Gastroesophageal sphincter (tissue), 4 donors: ENCODE results near the gene H19. TPM values are rescaled to one million over a fixed set of nuclear protein-coding genes. Genes with fewer than 3 reads are reported as not detected.
A peak's percentile ranks its signal among the peaks of the same experiment; 100 is the strongest.

Experiments
- ATAC-seq: fragments of 150-250 bp; one replicate; pipeline ENCODE4 v1.9.1; 2016; ENCODE audit warnings: mild to moderate bottlenecking, moderate library complexity
- H3K27ac ChIP-seq, 4 donors: fragments of 200-600 bp; sonication (generic) in 3 of 4; 1 replicate in 3 of 4; 2 replicates in 1 of 4; pipeline ENCODE4 v1.5.1; 2016 to 2019
- H3K27me3 ChIP-seq: fragments of 200-600 bp; sonication (generic); one replicate; pipeline ENCODE4 v1.5.1; 2019
- H3K36me3 ChIP-seq, 2 donors: fragments of 200-600 bp; sonication (generic); one replicate each; pipeline ENCODE4 v1.5.1; 2019; ENCODE audit warnings: control low read depth in 1 of 2
- H3K4me1 ChIP-seq, 3 donors: fragments of 200-600 bp; sonication (generic); 1 replicate in 2 of 3; 2 replicates in 1 of 3; pipeline ENCODE4 v1.5.1; 2016 to 2019; ENCODE audit warnings: control low read depth in 2 of 3
- H3K4me3 ChIP-seq, 2 donors: fragments of 200-600 bp; sonication (generic); one replicate each; pipeline ENCODE4 v1.5.1; 2019; ENCODE audit warnings: mild to moderate bottlenecking in 1 of 2, moderate library complexity in 1 of 2
- H3K9me3 ChIP-seq, 3 donors: fragments of 200-600 bp; sonication (generic); one replicate each; pipeline ENCODE4 v1.5.1; 2017 to 2019; ENCODE audit warnings: control low read depth in 2 of 3
- EP300 ChIP-seq: sonication (generic); formaldehyde crosslinking; IDR thresholded peaks from one replicate; pipeline ENCODE4 v1.6.1; 2017; ENCODE audit warnings: antibody characterized with exemption, mild to moderate bottlenecking
- POLR2A ChIP-seq, 2 donors: fragments of 450-650 bp; IDR thresholded peaks; one replicate each; pipeline ENCODE4 v1.6.1; 2017; ENCODE audit warnings: antibody characterized with exemption in 2 of 2, mild to moderate bottlenecking in 2 of 2, moderate library complexity in 1 of 2
- POLR2AphosphoS5 ChIP-seq: sonication (generic); formaldehyde crosslinking; IDR thresholded peaks from one replicate; pipeline ENCODE4 v1.6.1; 2017; ENCODE audit warnings: antibody characterized with exemption
- WGBS, 2 donors: methylation state at CpG; one replicate each; pipeline ENCODE4 v1.1.5; 2018; ENCODE audit warnings: low coverage in 1 of 2; 5-methylcytosine and 5-hydroxymethylcytosine counted together
- total RNA-seq, 4 donors: library from RNA; depleted of rRNA; stranded (reverse); fragments of >200 nt; gene quantifications; one replicate each; pipeline ENCODE4 v1.1.0, GENCODE V29; 2016
- TF ChIP-seq, protein P1 (sequence below), 4 experiments: fragments of 200-600 bp in 2 of 4; fragments of 450-650 bp in 2 of 4; sonication (generic) in 1 of 4; IDR thresholded peaks; one replicate each; pipeline ENCODE4 v1.5.1; 2017 to 2019; ENCODE audit warnings: antibody characterized with exemption in 4 of 4, mild to moderate bottlenecking in 2 of 4, moderate library complexity in 2 of 4

Gene H19
- total RNA-seq, 4 donors from 2014 or later: 77.5 to 429 (median 399) TPM

DNA sequence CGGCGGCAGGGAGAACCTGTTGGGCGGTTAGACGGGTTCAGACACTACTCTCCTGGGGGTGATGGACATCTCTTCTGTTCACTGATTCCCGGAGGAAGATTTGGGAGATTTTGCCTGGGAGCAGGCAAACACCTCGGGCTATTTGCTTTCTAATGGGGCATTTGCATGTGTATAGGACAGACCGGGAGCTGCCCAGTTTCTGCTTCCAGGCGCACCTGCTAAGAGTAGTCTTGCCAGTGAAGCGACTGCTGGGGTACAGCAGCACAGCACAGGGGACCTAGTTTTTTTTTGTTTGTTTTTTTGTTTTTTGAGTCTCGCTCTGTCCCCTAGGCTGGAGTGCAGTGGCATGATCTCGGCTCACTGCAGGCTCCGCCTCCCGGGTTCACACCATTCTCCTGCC, 6.8 kb upstream of the H19 start:
- no CpG with 5 or more reads among the region's 13 CpGs for WGBS, 2 donors
- H3K9me3 ChIP-seq: no peaks in the 10 kb centered on the region
- H3K27ac ChIP-seq: no peak overlapping the region
- H3K4me1 ChIP-seq: no peaks in the 10 kb centered on the region
- no peak for ATAC-seq
- H3K36me3 ChIP-seq: no peaks in the 10 kb centered on the region
- no peaks in the 10 kb centered on the region for H3K27me3 ChIP-seq
- TF ChIP-seq EP300 (no peak), POLR2AphosphoS5 (no peak)
- no peak overlapping the region for H3K4me3 ChIP-seq

DNA sequence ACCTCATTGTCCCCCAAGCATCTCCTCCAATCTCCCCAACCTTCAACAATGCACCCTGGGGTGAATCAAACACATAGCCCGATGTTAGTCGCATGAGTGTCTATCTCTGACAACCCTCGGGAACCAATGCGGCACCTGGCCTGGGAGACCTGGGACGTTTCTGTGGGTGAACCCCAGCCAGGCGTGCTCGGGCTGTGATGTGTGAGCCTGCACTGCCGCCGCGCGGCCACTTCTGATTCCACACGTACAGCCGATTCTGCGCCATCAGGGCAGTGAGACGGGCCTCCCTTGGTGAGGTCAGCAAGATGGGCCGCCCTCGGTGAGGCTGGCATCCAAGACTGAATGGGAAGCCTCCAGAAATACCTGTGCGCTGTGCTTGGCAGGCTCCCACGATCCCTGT, 5.2 kb upstream of the H19 start:
- no peaks in the 10 kb centered on the region for H3K9me3 ChIP-seq
- no peak for TF ChIP-seq POLR2AphosphoS5
- TF ChIP-seq POLR2A (IDR thresholded peaks at IDR 0.05): no peak
- no peak overlapping the region for H3K4me3 ChIP-seq
- WGBS, 2 donors: no CpG with 5 or more reads among the region's 19 CpGs
- H3K36me3 ChIP-seq: no peaks in the 10 kb centered on the region
- H3K27me3 ChIP-seq: no peaks in the 10 kb centered on the region
- no peak overlapping the region for H3K27ac ChIP-seq
- no peaks in the 10 kb centered on the region for H3K4me1 ChIP-seq
- no peak for ATAC-seq

- H3K9me3 ChIP-seq: no peaks in the 10 kb centered on the region
- TF ChIP-seq, protein P1, sequence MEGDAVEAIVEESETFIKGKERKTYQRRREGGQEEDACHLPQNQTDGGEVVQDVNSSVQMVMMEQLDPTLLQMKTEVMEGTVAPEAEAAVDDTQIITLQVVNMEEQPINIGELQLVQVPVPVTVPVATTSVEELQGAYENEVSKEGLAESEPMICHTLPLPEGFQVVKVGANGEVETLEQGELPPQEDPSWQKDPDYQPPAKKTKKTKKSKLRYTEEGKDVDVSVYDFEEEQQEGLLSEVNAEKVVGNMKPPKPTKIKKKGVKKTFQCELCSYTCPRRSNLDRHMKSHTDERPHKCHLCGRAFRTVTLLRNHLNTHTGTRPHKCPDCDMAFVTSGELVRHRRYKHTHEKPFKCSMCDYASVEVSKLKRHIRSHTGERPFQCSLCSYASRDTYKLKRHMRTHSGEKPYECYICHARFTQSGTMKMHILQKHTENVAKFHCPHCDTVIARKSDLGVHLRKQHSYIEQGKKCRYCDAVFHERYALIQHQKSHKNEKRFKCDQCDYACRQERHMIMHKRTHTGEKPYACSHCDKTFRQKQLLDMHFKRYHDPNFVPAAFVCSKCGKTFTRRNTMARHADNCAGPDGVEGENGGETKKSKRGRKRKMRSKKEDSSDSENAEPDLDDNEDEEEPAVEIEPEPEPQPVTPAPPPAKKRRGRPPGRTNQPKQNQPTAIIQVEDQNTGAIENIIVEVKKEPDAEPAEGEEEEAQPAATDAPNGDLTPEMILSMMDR (IDR thresholded peaks at IDR 0.05): no peak
- TF ChIP-seq POLR2A (IDR thresholded peaks at IDR 0.05) (no peak), POLR2AphosphoS5 (no peak), EP300 (no peak)
- H3K27ac ChIP-seq: no peak overlapping the region
- no peak overlapping the region for H3K4me3 ChIP-seq
- no peaks in the 10 kb centered on the region for H3K27me3 ChIP-seq
- no peak for ATAC-seq
- no peaks in the 10 kb centered on the region for H3K36me3 ChIP-seq
- no peaks in the 10 kb centered on the region for H3K4me1 ChIP-seq
- WGBS, 2 donors: no CpG with 5 or more reads among the region's 42 CpGs
Observed at GRCh38 chr11:2002042-2002776, 4.6 kb upstream of the H19 start.

- no peak for TF ChIP-seq POLR2A (IDR thresholded peaks at IDR 0.05)
- no peak for TF ChIP-seq EP300
- TF ChIP-seq, protein P1 (IDR thresholded peaks at IDR 0.05): no peak
- TF ChIP-seq POLR2AphosphoS5: no peak
- Histone ChIP-seq H3K4me1 (no peaks in the 10 kb centered on the region), H3K27me3 (no peaks in the 10 kb centered on the region), H3K9me3 (no peaks in the 10 kb centered on the region), H3K27ac (no peak overlapping the region), H3K36me3 (no peaks in the 10 kb centered on the region), H3K4me3 (no peak overlapping the region)
- no peak for ATAC-seq
- WGBS, 2 donors: no CpG with 5 or more reads among the region's 15 CpGs
Observed at GRCh38 chr11:1998861-1999260, 1.2 kb upstream of the H19 start.

DNA sequence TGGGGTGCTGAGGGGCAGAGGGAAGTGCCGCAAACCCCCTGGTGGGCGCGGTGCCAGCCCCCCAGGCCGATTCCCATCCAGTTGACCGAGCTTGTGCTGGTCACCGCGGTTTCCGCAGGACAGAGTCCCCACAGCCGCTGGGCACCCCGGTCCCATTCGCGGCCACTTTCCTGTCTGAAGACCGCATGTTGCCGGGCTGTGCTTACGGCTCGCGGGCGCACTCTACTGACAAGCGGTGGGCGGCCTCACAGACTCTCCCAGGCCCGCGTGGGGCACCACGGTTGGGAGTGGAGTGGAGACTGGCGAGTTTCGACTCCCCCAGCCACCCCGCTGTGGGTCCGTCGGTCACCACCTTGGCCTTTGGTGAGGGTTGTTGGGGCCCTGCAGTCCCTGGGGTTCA, 648 bp upstream of the H19 start:
- H3K27me3 ChIP-seq: no peaks in the 10 kb centered on the region
- ATAC-seq: peak; percentile 37
- no peak overlapping the region for H3K27ac ChIP-seq
- H3K9me3 ChIP-seq: no peaks in the 10 kb centered on the region
- no peaks in the 10 kb centered on the region for H3K4me1 ChIP-seq
- no peak overlapping the region for H3K4me3 ChIP-seq
- no peaks in the 10 kb centered on the region for H3K36me3 ChIP-seq
- WGBS, 2 donors: no CpG with 5 or more reads among the region's 28 CpGs
- TF ChIP-seq POLR2A (IDR thresholded peaks at IDR 0.05) (no peak), POLR2AphosphoS5 (no peak)

- ATAC-seq: no peak
- WGBS, 2 donors: no CpG with 5 or more reads among the region's 13 CpGs
- Histone ChIP-seq H3K27me3 (no peaks in the 10 kb centered on the region), H3K27ac (no peak overlapping the region), H3K4me3 (no peak overlapping the region), H3K9me3 (no peaks in the 10 kb centered on the region), H3K36me3 (no peaks in the 10 kb centered on the region), H3K4me1 (no peaks in the 10 kb centered on the region)
- no peak for TF ChIP-seq POLR2A (IDR thresholded peaks at IDR 0.05)
- no peak for TF ChIP-seq POLR2AphosphoS5
- TF ChIP-seq, protein P1 (IDR thresholded peaks at IDR 0.05): no peak
Observed at GRCh38 chr11:1994121-1994520, 3.5 kb downstream of the H19 start.
